Activated CD4-positive, CD25-positive, alpha-beta regulatory T cell treated with anti-CD3 and anti-CD28 coated beads, Interleukin-2, amount 50 U/mL, for 24 hours (primary cell): Measurements from ENCODE around the gene PIK3C2G.
"Not testable (repeated sequence)": the region's sequence is repeated elsewhere in the genome, so short reads cannot be mapped to it uniquely, and the experiment has no call there.

Source experiments
- ATAC-seq, 2 donors: fragments of 150-1000 bp; cut with Tn5 transposase; one replicate each; pipeline ENCODE4 v1.10.0; 2021; ENCODE audit warnings: mild to moderate bottlenecking in 1 of 2, moderate library complexity in 1 of 2

PIK3C2G gene

DNA sequence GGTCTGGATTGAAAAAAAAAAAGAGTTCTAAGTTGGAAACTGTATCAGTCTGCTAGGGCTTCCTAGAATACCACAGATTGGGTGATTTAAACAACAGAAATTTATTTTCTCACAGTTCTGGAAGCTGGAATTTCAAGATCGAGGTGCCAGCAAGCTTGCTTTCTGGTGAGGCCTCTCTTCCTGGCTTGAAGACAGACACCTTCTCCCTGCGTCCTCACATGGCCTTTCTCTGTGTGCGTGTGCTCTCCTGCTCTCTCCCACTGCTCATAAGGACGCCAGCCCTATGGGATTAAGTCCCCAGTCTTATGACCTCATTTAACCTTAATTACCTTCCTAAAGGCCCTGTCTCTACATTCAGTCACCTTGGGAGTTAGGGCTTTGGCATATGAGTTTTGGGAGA, 215.5 kb downstream of the PIK3C2G start:
- no peak for ATAC-seq

DNA sequence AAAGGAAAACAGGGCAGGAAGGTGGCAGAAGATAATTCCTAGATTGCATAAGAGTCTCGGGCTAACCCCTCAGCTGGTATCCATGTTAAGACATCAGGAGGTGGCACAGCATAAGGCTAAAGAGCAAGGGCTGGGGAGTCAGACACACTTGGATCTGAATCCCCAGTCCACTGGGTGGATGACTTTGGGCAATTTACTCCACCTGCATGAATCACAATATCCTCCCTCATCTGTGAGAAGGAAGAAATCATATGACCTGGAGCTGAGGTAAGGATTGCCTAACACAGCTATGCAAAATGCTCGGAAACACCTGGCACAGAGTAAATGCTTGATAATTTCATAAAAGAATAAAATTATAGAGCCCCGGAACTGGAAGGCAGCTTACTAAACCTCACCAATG, 217.9 kb downstream of the PIK3C2G start:
- no peak for ATAC-seq

DNA sequence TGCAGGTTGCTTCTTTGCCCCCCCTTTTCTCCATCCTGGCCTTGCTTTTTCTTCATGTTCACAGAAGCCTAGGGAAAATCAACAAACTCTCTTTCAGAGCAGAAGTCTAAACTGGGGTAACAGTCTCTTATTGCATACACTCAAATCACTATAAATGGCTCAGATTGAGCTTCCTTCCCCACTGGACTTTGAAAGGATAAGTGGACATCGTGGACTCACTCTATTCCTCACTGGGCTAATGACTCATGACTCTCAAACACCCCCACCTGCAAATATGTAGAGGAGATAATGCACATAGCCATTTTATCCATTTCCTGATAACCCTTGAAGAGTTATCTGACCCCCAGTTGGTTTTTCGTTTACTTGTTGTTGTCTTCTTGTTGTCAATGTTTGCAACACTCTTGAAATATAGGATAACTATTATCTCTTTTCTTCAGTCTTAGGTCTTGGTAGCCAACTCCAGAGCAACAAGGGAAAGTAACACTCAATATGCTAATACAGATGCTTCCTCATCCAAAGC, 221.3 kb downstream of the PIK3C2G start:
- no peak for ATAC-seq

DNA sequence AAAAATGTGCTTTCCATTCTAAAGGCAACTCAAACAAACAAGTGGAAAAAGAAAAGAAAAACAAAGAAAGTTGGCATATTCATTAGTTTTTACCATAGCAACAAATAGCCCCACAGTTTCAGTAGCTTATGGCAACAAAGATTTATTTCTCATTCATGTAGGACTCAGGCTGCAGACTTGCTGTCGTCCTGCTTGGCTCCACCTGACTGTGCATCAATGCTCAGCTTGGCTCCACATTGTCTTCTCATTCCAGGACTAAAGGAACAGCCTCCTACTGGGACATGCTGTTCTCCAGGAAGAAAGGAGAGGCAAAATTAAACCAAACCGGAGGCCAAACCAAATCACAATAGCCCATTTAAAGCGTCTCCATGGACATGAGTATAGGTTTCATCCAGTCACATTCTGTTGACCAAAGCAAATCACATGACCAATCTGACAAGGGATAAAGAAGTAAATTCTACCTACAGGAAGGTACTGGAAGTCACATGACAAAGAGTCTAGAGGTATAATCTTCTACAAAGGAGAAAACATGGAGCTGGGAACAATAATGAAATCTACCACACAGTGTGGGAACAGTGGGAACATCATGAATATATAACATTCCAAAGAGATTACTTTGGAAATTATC, 222.5 kb downstream of the PIK3C2G start:
- no peak for ATAC-seq

DNA sequence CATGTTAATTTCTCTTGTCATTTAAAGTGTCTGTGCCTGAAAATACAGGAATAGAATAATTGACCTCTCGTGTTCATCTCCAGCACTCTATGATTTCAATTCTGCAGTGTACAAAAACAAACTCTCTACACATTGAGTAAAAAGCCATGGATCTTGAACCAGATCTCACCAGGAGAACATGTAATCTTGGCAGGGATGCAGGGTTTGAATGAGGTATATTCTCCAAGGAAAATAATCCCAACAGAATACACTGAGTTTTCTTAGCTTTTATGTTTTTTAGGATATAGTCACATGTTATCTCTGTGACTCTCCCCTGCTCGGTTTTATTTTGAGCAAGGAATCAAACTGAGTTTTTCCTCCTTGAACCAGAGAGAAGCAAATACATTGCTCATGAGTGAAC, 224.7 kb downstream of the PIK3C2G start:
- ATAC-seq = no peak

DNA sequence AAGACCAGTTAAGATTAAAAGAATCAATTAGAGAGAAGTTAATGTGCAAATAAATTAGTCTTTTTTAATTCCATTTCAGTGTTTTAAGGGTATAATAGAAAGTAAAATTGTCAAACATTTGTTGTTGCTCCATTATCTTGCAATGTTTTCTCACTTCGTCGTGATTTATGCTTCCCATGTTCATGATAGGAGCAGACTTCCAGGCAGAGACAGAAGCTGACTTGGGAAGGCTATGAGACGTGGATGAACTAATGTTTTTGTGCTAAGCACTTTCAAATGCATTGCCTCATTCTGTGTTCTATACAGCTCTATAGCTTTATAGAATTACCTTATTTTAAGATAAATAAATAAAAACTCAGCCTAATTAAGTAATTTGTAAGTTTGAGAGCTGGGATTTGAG, 226.2 kb downstream of the PIK3C2G start:
- no peak for ATAC-seq

DNA sequence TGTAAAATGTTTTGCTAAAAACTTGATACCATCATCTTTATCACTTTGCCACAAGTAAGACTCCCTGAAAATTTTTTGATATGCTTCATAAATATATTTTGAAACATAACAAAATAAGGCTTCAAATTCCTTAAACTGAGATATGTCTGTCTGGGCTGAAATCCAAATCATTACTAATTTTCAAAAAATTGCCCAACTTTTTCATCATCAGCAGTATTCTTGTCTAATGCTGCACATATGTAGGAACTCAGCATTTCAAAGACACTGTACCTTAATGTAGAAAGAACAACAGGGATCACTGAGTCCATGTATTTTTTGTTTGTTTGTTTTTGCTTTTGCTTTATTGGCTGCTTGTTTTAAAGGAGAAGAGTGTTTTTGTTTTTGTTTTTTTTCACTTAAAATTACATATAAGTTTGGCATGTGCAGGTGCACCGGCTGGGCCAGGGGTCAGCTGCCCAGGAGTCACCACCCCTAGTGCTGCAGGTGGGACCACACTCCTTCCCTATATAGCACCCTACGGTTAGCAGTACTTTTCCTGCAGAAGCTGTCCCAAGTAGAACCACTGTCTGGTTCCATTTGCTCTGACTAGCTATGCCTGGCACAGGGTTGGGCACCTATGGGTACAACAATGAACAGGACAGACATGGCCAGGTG, 231.2 kb downstream of the PIK3C2G start:
- no peak for ATAC-seq

DNA sequence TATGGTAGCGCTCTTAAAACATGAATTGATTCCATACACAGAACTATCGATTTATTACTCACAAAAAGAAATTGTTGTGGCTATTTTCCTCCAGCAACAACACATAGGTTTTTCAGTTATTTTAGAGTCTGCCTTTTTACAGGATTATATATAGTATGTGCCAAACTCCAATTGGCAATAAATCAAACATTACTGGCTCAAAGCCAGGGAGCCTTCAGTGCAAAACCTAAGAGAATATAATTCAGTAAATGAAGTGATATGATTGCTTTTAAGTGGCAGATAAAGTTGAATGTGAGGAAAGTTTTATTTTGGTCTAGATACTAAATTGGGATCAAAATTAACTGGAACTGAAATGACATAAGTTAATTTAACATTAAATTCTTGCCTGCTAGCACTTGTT, 234.8 kb downstream of the PIK3C2G start:
- no peak for ATAC-seq

DNA sequence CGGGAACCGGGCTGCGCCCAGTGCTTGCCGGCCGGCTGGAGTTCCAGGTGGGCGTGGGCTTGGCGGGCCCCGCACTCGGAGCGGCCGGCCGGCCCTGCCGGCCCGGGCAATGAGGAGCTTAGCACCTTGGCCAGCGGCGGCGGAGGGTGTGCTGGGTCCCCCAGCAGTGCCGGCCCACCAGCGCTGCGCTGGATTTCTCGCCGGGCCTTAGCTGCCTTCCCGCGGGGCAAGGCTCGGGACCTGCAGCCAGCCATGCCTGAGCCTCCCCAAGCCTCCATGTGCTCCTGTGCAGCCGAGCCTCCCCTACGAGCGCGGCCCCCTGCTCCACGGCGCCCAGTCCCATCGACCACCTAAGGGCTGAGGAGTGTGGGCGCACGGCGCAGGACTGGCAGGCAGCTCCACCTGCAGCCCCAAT, 238.8 kb downstream of the PIK3C2G start:
- ATAC-seq = not testable (repeated sequence)

DNA sequence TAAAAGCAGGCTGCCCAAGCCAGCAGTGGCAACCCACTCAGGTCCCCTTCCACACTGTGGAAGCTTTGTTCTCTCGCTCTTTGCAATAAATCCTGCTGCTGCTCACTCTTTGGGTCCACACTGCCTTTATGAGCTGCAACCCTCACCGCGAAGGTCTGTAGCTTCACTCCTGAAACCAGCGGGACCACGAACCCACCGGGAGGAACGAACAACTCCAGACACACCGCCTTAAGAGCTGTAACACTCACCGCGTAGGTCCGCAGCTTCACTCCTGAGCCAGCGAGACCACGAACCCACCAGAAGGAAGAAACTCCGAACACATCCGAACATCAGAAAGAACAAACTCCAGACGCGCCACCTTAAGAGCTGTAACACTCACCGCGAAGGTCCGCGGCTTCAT, 239.4 kb downstream of the PIK3C2G start:
- ATAC-seq = not testable (repeated sequence)

DNA sequence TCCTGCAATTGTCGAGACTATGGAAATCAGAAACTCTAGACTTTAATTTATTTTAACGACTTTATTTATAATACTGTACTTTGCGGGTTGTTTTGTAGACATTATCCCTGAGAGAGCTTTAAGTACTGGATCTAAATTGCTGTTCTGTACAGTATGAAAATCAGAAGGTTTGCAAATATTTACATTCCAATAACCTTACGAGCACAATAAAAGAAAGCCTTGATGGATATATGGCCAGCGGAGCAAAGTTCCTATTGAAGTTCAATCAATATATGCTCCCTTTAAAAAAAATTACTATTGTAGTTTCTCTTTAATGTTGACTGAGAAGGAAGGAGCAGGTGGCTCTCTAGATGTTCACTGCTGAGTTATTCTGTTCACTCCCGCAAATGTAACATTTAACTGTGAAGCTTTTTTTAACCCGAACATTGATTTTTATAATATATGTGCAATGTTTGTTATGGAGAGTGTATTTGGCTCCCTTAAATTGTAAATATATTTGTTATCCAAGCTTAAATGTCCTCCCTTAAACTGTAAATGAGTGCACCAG, 241.2 kb downstream of the PIK3C2G start:
- ATAC-seq = no peak

DNA sequence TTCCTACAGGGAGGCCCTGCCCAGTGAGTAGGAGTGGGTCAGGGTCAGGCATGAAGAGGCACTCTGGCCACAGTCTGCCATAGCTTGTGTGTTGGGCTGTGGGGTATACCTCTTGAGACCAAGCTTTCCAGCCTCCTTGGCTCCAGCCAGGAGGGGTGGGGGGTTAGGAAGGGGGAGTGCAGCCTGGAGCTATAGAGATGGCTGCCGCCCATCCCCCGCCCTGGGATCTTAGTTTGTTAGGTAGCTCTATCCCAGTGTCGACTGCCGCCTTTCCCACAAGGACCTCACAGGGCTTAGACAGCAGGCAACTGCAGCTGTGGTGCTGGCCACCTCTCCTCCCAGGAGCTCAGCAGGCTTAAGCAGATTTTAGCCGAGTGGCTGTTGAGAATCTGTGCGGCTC, 260.1 kb downstream of the PIK3C2G start:
- no peak for ATAC-seq

DNA sequence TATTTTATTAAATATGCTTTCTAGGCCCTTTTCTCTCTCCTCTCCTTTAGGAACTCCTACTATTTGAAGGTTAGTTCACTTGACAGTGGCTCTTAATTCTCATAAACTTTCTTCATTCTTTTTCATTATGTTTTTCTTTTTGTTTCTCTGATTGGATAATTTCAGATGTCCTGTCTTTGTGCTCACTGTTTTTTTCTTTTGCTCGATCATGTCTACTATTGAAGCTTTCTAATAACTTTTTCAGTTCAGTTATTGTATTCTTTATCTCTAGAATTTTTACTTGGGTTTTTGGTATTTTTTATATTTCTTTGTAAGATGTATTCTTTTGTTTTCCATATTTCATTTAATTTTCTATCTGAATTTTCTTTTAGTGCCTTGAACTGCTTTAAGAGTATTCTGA, 261.5 kb downstream of the PIK3C2G start:
- no peak for ATAC-seq

DNA sequence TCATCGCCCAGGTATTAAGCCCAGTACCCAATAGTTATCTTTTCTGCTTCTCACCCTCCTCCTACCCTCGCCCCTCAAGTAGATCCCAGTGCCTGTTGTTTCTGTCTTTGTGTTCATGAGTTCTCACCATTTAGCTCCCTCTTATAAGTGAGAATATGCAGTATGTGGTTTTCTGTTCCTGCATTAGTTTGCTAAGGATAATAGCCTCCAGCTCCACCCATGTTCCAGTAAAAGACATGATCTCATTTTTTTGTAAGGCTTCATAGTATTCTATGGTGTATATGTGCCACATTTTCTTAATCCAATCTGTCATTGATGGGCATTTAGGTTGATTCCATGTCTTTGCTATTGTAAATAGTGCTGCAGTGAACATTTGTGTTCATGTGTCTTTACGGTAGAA, 281.2 kb downstream of the PIK3C2G start:
- not testable (repeated sequence) for ATAC-seq

DNA sequence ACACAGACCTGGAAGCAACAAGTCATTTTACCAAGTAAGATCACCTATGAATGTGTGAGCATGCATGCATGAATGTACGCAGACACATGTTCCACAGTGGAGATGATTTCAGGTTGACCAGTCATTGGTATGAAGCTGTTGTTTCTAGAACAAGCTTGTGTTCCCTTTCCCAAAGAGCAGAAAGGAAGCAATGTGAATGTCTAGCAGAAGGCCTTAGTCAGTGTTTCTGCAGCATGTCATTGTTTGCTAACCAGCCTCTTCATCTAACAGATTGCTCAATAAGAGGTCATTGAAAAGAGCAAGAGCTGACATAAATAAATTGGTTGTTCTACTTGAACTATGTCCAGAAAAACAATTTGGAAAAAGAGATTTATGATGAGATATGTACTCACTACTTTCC, 285.1 kb downstream of the PIK3C2G start:
- no peak for ATAC-seq

DNA sequence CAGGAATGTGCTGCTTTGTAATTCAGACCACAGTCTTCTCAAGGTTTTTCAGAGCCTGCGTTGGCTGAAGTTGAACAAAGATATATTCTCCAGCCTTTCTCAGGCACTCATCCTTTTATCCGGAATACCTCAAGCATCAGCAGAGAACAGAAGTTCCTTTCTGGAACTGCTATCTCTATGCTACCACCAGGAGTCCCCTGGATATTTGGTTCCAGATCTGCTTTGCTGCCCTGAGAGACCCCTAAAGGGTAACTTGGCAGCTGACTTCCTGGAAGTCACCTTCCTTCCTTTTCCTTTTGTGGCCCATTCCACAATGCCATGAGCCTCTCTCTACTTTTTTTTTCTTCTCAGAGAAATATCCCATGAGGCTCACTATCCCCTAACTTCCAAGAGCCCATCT, 288.3 kb downstream of the PIK3C2G start:
- ATAC-seq = no peak

DNA sequence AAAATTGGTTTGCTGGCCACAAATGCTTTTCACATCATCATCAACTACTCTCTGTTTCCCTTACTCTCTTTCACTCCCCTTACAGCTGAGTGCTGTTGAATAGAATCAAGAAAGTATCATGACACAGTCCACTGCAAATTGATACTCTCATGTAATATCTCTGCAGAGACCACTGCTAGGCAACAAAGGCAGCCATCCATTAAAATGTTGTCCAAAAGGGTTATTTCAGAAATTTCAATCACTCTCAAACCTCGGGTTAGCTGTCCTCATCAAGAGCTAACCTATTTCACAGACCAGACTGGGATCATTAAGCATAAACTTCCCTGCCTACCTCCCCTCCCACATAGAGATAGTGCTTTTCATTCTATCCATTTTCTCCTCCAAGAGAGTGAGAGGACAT, 289.8 kb downstream of the PIK3C2G start:
- ATAC-seq = no peak

DNA sequence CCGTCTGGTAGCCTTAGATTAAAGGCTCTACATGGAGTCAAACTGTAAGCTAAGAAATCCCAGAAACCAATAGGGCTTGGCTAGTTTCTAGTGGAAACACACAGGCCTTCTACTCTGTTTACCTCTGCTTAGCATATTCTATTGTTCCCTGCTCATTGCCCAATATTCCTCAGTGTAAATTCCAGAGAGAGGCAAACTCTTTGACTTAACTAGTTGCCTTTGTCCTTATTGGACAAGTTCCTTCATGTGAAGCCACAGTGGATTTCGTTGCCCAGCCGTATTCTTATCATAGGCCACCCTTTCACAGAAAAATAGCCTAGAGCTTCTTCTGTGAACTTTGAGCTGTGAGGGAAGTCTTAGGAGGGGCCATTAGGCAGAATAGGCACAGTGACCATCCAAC, 290.4 kb downstream of the PIK3C2G start:
- no peak for ATAC-seq

DNA sequence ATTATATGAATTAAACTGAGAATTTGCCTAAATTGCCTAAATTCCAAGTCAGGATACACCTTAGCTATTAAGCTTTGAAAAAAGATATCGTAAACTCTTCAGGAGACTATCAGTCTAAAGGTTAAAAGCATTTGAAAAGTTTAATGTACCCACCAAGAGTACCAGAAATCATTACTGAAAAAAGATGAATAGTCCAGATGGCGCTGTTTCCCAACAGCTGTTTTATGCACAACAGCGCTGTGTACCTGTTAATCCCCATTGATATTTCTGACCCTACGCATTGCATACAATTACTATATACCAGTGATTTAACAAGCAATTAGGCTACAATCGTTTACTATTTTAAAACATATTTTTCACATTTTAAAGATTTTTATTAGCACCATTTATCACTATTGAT, 291.5 kb downstream of the PIK3C2G start:
- ATAC-seq = no peak

DNA sequence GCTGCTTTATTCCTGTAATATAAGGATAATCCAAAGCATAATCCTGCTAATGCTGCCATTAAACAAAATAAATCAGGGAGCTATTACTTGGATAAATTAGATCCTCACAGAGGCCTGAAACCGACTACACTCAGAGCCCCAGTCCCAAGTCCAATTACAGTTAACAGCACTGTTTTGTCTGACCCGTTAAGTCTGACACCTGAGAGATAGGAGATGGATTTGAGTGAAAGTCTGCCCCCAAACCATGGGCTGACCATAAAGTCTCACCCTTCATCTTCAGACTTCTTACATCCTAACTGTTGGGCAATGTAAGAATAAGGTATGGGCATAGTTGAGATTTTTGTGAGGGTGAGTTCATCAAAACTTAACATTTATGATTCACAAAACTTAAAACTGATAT, 294.8 kb downstream of the PIK3C2G start:
- ATAC-seq = no peak

DNA sequence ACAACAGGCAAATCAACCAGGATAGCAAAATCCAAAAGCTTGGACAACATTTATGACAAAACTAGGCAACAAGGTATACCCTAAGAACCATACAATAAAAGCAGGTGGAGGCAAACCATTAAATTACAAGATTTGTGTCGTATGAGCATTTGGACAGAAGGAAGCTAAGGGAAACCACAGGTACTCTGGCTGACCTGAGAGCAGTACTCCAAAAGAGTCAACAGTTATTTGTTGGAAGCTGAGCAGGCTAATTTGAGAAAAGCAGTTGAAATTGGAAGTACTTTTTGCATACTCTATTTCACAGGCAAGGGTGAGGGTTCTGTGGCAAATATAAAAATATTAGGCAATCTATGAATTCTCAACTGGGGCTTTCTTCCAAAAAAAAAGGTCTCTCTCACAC, 297.9 kb downstream of the PIK3C2G start:
- no peak for ATAC-seq

DNA sequence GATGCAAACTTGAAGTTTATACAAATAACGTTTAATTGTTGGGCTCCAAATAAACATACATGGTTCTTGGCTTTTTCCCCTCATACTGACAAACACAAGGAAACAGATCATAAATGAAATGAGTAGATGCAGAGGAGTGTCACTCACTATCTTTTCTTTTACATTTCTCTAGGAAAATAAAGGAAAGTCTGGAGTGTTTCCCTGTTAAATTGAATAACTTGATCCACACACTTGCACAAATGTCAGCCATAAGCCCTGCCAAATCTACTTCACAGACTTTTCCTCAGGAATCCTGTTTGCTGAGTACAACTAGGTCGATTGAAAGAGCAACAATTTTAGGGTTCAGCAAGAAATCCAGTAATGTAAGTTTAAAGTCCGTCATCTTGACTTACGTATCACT, 301.2 kb downstream of the PIK3C2G start:
- no peak for ATAC-seq

DNA sequence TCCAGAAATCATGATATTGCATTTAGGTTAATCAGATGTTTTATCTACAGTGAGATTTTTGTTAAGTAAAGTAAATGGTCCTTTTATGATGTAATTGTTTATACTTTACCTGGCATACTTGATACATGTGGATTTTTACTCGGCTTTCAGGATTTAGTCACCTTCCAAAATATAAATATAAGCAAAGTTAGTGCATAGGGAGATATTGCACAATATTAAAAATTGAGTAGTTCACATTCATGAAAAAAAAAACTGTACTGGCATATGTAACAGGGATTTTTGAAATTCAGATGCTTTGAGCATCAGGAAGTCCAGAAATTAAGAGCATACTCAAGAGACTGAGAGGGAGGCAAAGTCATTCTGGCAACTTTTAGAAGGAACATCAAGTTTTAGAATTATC, 303.0 kb downstream of the PIK3C2G start:
- ATAC-seq = no peak

DNA sequence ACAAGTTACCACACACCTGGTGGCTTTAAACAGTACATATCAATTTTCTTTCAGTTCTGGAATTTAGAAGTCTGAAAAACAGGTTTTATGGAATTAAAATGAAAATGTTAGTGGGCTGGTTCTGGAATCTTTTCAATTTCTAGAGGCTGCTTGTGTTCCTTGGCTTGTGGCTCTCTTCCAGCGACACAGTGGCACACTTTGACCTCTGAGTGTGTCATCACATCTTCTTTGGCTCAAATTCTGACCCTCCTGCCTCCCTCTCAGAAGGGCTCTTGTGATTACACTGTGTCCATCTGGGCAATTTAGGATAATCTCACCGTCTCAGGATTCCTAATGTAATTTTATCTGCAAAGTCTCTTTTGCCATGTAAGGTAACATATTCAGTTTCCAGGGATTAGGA, 306.5 kb downstream of the PIK3C2G start:
- no peak for ATAC-seq

DNA sequence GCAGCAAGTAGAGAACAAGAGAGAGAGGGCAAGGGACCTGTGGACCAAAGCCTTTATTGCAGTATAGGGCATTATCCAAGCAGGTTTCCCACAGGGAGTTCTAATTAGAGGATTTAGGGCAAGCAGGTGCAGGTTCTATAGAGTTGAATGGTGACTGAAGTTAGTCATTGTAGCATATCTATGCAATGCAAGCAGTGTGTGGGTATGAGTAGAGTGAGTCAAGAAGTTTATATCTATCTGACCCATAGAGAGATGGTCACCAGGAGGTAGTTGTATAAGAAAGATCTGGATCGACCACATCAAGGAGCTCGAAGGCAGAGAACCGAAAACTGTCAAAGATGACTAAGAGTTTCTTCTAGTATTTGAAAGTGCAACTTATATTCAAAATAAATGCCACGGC, 309.2 kb downstream of the PIK3C2G start:
- ATAC-seq = no peak
